BE2C (cell line): ENCODE data around the gene MGAT5.
"Not testable (repeated sequence)": the region's sequence is repeated elsewhere in the genome, so short reads cannot be mapped to it uniquely, and the experiment has no call there.

Experiments
- DNase-seq: peaks from one replicate; pipeline ENCODE4 v3.0.0-alpha.2; 2020
- H3K27me3 ChIP-seq: fragments of 250-450 bp; sonication (Bioruptor Pico); 2 replicates; pipeline ENCODE4 v1.5.1; 2020; ENCODE audit warnings: mild to moderate bottlenecking
- H3K36me3 ChIP-seq: fragments of 250-450 bp; sonication (Bioruptor Pico); 2 replicates; pipeline ENCODE4 v1.5.1; 2020; ENCODE audit warnings: mild to moderate bottlenecking
- H3K4me1 ChIP-seq: fragments of 250-450 bp; sonication (Bioruptor Pico); 2 replicates; pipeline ENCODE4 v1.5.1; 2020
- H3K4me3 ChIP-seq: 2 replicates; pipeline ENCODE4 v1.5.1; 2011; ENCODE audit warnings: low read depth, low read length
- H3K9me3 ChIP-seq: fragments of 250-450 bp; sonication (Bioruptor Pico); 2 replicates; pipeline ENCODE4 v1.5.1; 2020
- CTCF ChIP-seq: IDR thresholded peaks from 2 replicates; pipeline ENCODE4 v1.5.1; 2012; ENCODE audit warnings: mild to moderate bottlenecking, low read depth, low read length

Gene MGAT5

GRCh38 chr2:134466141-134466540, 212.3 kb downstream of the MGAT5 start:
- Histone ChIP-seq H3K4me1 (no peaks in the 10 kb centered on the region), H3K36me3 (no peaks in the 10 kb centered on the region), H3K27me3 (no peaks in the 10 kb centered on the region), H3K4me3 (no peak overlapping the region), H3K9me3 (no peaks in the 10 kb centered on the region)
- peak; percentile 21 for TF ChIP-seq CTCF
- DNase-seq = no peak

- no peak overlapping the region for H3K4me3 ChIP-seq
- TF ChIP-seq CTCF = no peak
- H3K4me1 ChIP-seq = no peaks in the 10 kb centered on the region
- no peak for DNase-seq
- H3K36me3 ChIP-seq = no peaks in the 10 kb centered on the region
- H3K9me3 ChIP-seq = no peaks in the 10 kb centered on the region
- H3K27me3 ChIP-seq = no peaks in the 10 kb centered on the region
Observed at GRCh38 chr2:134468164-134468563, 214.3 kb downstream of the MGAT5 start.

GRCh38 chr2:134468776-134469175, 214.9 kb downstream of the MGAT5 start:
- Histone ChIP-seq H3K36me3 (no peaks in the 10 kb centered on the region), H3K9me3 (no peaks in the 10 kb centered on the region), H3K4me1 (no peaks in the 10 kb centered on the region), H3K27me3 (no peaks in the 10 kb centered on the region), H3K4me3 (no peak overlapping the region)
- no peak for TF ChIP-seq CTCF
- no peak for DNase-seq

- Histone ChIP-seq H3K27me3 (no peaks in the 10 kb centered on the region), H3K36me3 (no peaks in the 10 kb centered on the region), H3K4me1 (no peaks in the 10 kb centered on the region), H3K4me3 (no peak overlapping the region), H3K9me3 (no peaks in the 10 kb centered on the region)
- DNase-seq = no peak
- no peak for TF ChIP-seq CTCF
Observed at GRCh38 chr2:134469516-134470115, 215.7 kb downstream of the MGAT5 start.

- DNase-seq = no peak
- Histone ChIP-seq H3K9me3 (no peaks in the 10 kb centered on the region), H3K27me3 (no peaks in the 10 kb centered on the region), H3K36me3 (no peaks in the 10 kb centered on the region), H3K4me1 (no peaks in the 10 kb centered on the region), H3K4me3 (no peak overlapping the region)
- no peak for TF ChIP-seq CTCF
Observed at GRCh38 chr2:134470561-134471168, 216.8 kb downstream of the MGAT5 start.

GRCh38 chr2:134476982-134477381, 223.1 kb downstream of the MGAT5 start:
- H3K4me1 ChIP-seq, H3K9me3 ChIP-seq, H3K4me3 ChIP-seq, H3K36me3 ChIP-seq, H3K27me3 ChIP-seq, DNase-seq: not testable (repeated sequence)
